HepG2 (cell line): Measurements from ENCODE around the gene MYO1C. TPM values are rescaled to one million over a fixed set of nuclear protein-coding genes. Genes with fewer than 3 reads are reported as not detected.
A peak's percentile ranks its signal among the peaks of the same experiment; 100 is the strongest.

Source experiments
- ATAC-seq: fragments of 200-7000 bp; cut with Tn5 transposase; 3 replicates; pipeline ENCODE4 v1.9.1; 2020; ENCODE audit warnings: mild to moderate bottlenecking, moderate library complexity
- BruUV-seq: library from RNA; stranded (reverse); fragments of 400-500 nt; replicated peaks from 2 replicates; lab custom pipeline; 2021; lab: Mats Ljungman, UMichigan
- CTCF ChIA-PET: fragments of 300-600 bp; formaldehyde crosslinking; extraction: SDS; loops from one replicate; lab custom pipeline; 2021; ENCODE audit warnings: low total read pairs, inconsistent platforms, low intra/inter-chr PET ratio; lab: Yijun Ruan, JAX
- POLR2A ChIA-PET: fragments of 350-600 bp; sonication (Branson Sonifier 250); formaldehyde crosslinking; loops from one replicate; lab custom pipeline; 2020; ENCODE audit warnings: antibody characterized with exemption, inconsistent platforms; lab: Yijun Ruan, JAX
- DNase-seq: peaks from one replicate; pipeline ENCODE4 v3.0.0-alpha.2; 2015; ENCODE audit warnings: low spot score
- FAIRE-seq: peaks from 3 replicates; lab custom pipeline; 2011; peaks lifted over from hg19 to GRCh38; lab: Jason Lieb, UNC
- H2AFZ ChIP-seq: one replicate; pipeline ENCODE4 v1.6.1; 2011; ENCODE audit warnings: low read length, inconsistent platforms
- H3K27ac ChIP-seq: fragments of 300-600 bp; 3 replicates; pipeline ENCODE4 v1.8.0; 2011; ENCODE audit warnings: mixed run types, mild to moderate bottlenecking, mixed read lengths, low read length, inconsistent platforms; ENCODE audit not compliant: insufficient read depth; ENCODE audit errors: extremely low read length
- H3K27me3 ChIP-seq, 2 experiments: fragments of 200-600 bp in 1 of 2; 2 replicates in 1 of 2; 3 replicates in 1 of 2; pipeline versions ENCODE4 v1.6.0 to v1.8.0; 2011; ENCODE audit warnings: low read length in 2 of 2, mild to moderate bottlenecking in 2 of 2, moderate library complexity in 2 of 2, inconsistent platforms in 1 of 2; ENCODE audit not compliant: insufficient read depth in 2 of 2, control insufficient read depth in 1 of 2
- H3K36me3 ChIP-seq, 2 experiments: fragments of 200-600 bp in 1 of 2; replicated peaks in 1 of 2; 2 replicates in 1 of 2; 3 replicates in 1 of 2; pipeline versions ENCODE4 v1.5.1 to v1.8.0; 2011; ENCODE audit warnings: low read length in 2 of 2, inconsistent platforms in 1 of 2; ENCODE audit not compliant: insufficient read depth in 2 of 2, control insufficient read depth in 1 of 2
- H3K4me1 ChIP-seq: 2 replicates; pipeline ENCODE4 v1.5.1; 2012; ENCODE audit warnings: low read length, inconsistent platforms; ENCODE audit not compliant: insufficient read depth
- H3K4me2 ChIP-seq: 2 replicates; pipeline ENCODE4 v1.6.0; 2011; ENCODE audit warnings: low read depth, low read length, inconsistent platforms
- H3K4me3 ChIP-seq, 3 experiments: fragments of 200-600 bp in 1 of 3; sonication (generic), shearing (Covaris generic) in 1 of 3; replicated peaks in 1 of 3; 2 replicates each; pipeline ENCODE4 v1.5.1; 2011 to 2016; ENCODE audit warnings: low read length in 3 of 3, inconsistent platforms in 2 of 3, low read depth in 2 of 3, mild to moderate bottlenecking in 2 of 3, control low read depth in 1 of 3, mixed read lengths in 1 of 3; ENCODE audit not compliant: insufficient read depth in 1 of 3
- H3K79me2 ChIP-seq: one replicate; pipeline ENCODE4 v1.6.1; 2011; ENCODE audit warnings: low read length, inconsistent platforms; ENCODE audit not compliant: insufficient read depth
- H3K9ac ChIP-seq: 2 replicates; pipeline ENCODE4 v1.6.0; 2011; ENCODE audit warnings: mild to moderate bottlenecking, low read depth, low read length, inconsistent platforms; ENCODE audit not compliant: insufficient read depth
- H3K9me3 ChIP-seq: 2 replicates; pipeline ENCODE4 v1.5.1; 2012; ENCODE audit warnings: mild to moderate bottlenecking, low read length
- H4K20me1 ChIP-seq: 2 replicates; pipeline ENCODE4 v1.6.0; 2011; ENCODE audit warnings: inconsistent platforms, mild to moderate bottlenecking, low read length, moderate library complexity; ENCODE audit not compliant: insufficient read depth
- CHCHD3 ChIP-seq: sonication (generic); formaldehyde crosslinking; IDR thresholded peaks from 2 replicates; pipeline ENCODE4 v1.8.0; 2022; ENCODE audit warnings: mild to moderate bottlenecking, missing genetic modification reagents, moderate library complexity
- CREM ChIP-seq, 2 experiments: sonication (generic) in 1 of 2; formaldehyde crosslinking in 1 of 2; IDR thresholded peaks; 2 replicates each; pipeline versions ENCODE4 v1.4.0 to v1.6.1; 2016 to 2020; ENCODE audit warnings: antibody characterized with exemption in 1 of 2, mild to moderate bottlenecking in 1 of 2, missing genetic modification reagents in 1 of 2
- DPF2 ChIP-seq: sonication (generic); formaldehyde crosslinking; IDR thresholded peaks from 2 replicates; pipeline ENCODE4 v1.4.0; 2020; ENCODE audit warnings: mild to moderate bottlenecking, low read depth, missing genetic modification reagents, borderline replicate concordance
- HNRNPLL ChIP-seq: fragments of 200-400 bp; formaldehyde crosslinking; IDR thresholded peaks from 2 replicates; pipeline ENCODE4 v1.6.1; 2017; ENCODE audit warnings: mild to moderate bottlenecking, low read depth, low read length; ENCODE audit not compliant: poor library complexity, severe bottlenecking
- MTA1 ChIP-seq: sonication (generic); formaldehyde crosslinking; IDR thresholded peaks from 2 replicates; pipeline ENCODE4 v1.4.0; 2020; ENCODE audit warnings: missing genetic modification reagents, mild to moderate bottlenecking, borderline replicate concordance
- POLR2G ChIP-seq: fragments of 200-400 bp; formaldehyde crosslinking; IDR thresholded peaks from 2 replicates; pipeline ENCODE4 v1.6.1; 2018; ENCODE audit warnings: mild to moderate bottlenecking, low read depth, low read length, moderate library complexity
- XRCC5 ChIP-seq: fragments of 200-400 bp; formaldehyde crosslinking; optimal IDR thresholded peaks from 2 replicates; pipeline ENCODE3; 2017; ENCODE audit warnings: mild to moderate bottlenecking, low read length
- ZFP36L1 ChIP-seq: sonication (generic); formaldehyde crosslinking; IDR thresholded peaks from 2 replicates; pipeline ENCODE4 v1.8.0; 2022; ENCODE audit warnings: mild to moderate bottlenecking, missing genetic modification reagents, moderate library complexity
- ZFP36L2 ChIP-seq: sonication (generic); formaldehyde crosslinking; IDR thresholded peaks from 2 replicates; pipeline ENCODE4 v1.4.0; 2020; ENCODE audit warnings: missing genetic modification reagents
- ZNF274 ChIP-seq: sonication (generic); formaldehyde crosslinking; IDR thresholded peaks from 2 replicates; pipeline ENCODE4 v1.5.1; 2020; ENCODE audit warnings: mild to moderate bottlenecking, missing genetic modification reagents
- ZNF605 ChIP-seq: sonication (generic); formaldehyde crosslinking; IDR thresholded peaks from 2 replicates; pipeline ENCODE4 v1.8.0; 2022; ENCODE audit warnings: mild to moderate bottlenecking, missing genetic modification reagents
- ZNF788 ChIP-seq: sonication (generic); formaldehyde crosslinking; IDR thresholded peaks from 2 replicates; pipeline ENCODE4 v1.5.0; 2020; ENCODE audit warnings: mild to moderate bottlenecking, missing genetic modification reagents, borderline replicate concordance
- ZSCAN25 ChIP-seq: sonication (generic); formaldehyde crosslinking; IDR thresholded peaks from 2 replicates; pipeline ENCODE4 v1.8.0; 2022; ENCODE audit warnings: mild to moderate bottlenecking, missing genetic modification reagents
- WGBS: methylation state at CpG from one replicate; pipeline ENCODE4 v1.1.6; 2017; ENCODE audit warnings: low lambda C conversion rate; 5-methylcytosine and 5-hydroxymethylcytosine counted together
- in situ Hi-C: cut with HindIII; loops from 2 replicates; pipeline ENCODE4 v1.10.0; 2017; ENCODE audit warnings: low pct_unique_long_range_greater_than_20kb; ENCODE audit not compliant: extremely low pct_ligation_motif_present
- intact Hi-C: fragments of 100-400 bp; cut with micrococcal nuclease; formaldehyde crosslinking; loops from one replicate; pipeline ENCODE4 v1.10.0; 2022; ENCODE audit not compliant: unreplicated experiment
- polyA plus RNA-seq, 8 experiments: library from polyadenylated mRNA; depleted of rRNA in 3 of 8; stranded (reverse) in 7 of 8; unstranded in 1 of 8; fragments of >200 nt; fragmentation: Illumina TruSeq in 4 of 8; extraction: Trizol in 4 of 8; gene quantifications; 2 replicates each; pipeline versions ENCODE4 v1.2.1 to v1.2.3, GENCODE V29; 2011 to 2016; ENCODE audit warnings: low read depth in 4 of 8, missing spikeins in 1 of 8, mixed read lengths in 1 of 8; ENCODE audit not compliant: insufficient read depth in 1 of 8
- total RNA-seq, 5 experiments: library from RNA; depleted of rRNA; stranded (reverse); fragments of >200 nt; fragmentation: Illumina TruSeq; extraction: Trizol; gene quantifications; 2 replicates each; pipeline ENCODE4 v1.2.3, GENCODE V29; 2016; ENCODE audit warnings: low read depth in 1 of 5
- TF ChIP-seq, protein P1 (sequence below): sonication (generic); formaldehyde crosslinking; IDR thresholded peaks from 2 replicates; pipeline ENCODE4 v1.8.1; 2023; ENCODE audit warnings: mild to moderate bottlenecking, missing genetic modification reagents, borderline replicate concordance
- TF ChIP-seq, protein P2 (sequence below): sonication (generic); formaldehyde crosslinking; IDR thresholded peaks from 2 replicates; pipeline ENCODE4 v1.4.0; 2020; ENCODE audit warnings: missing genetic modification reagents
- TF ChIP-seq, protein P3 (sequence below): sonication (generic); formaldehyde crosslinking; IDR thresholded peaks from 2 replicates; pipeline ENCODE4 v1.4.0; 2020; ENCODE audit warnings: missing genetic modification reagents
- TF ChIP-seq, protein P4 (sequence below): sonication (generic); formaldehyde crosslinking; IDR thresholded peaks from 2 replicates; pipeline ENCODE4 v1.8.1; 2023; ENCODE audit warnings: missing genetic modification reagents, mild to moderate bottlenecking, borderline replicate concordance

MYO1C gene
- total and polyA plus RNA-seq, 2 of the 13 experiments (the other 11 are each of a cell fraction or from before 2014, with no cell fraction given): 22.7 to 40.8 TPM

DNA sequence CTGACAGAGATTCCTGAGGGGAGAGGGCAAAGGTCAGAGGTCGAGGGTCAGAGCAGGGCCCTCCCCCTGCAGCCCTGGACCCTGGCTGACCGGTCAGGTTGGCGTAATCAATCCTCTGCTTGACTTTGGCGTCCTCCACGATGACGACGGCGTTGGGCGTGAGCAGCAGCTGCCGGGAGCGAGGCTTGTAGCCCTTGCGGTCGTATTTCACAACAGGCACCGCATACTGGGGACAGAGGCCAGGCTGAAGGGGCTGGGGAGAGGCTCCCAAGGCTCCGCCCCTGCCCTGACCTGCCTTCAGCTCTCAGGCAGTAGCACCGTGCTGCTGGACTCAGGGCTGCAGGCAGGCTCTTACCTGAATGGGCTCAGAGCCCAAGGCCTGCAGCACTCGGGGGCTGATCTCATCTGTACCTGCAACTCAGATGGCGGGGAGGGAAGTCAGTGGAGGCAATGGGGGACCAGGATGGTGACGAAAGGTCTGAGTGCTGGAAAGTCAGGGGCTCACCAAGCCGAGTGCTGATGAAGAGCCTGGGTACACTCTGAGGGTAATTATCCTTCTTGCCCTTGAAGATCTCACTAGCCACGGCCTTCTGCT is 24.5 kb downstream of the MYO1C start:
- H4K20me1 ChIP-seq: no peaks in the 10 kb centered on the region; the same call in 1 of the 2 replicates
- peak overlapping the region in 1 of 3 experiments; percentile 44; a peak in 1 of 6 replicates for H3K4me3 ChIP-seq
- H3K36me3 ChIP-seq: peaks cover 9 to 17% of the 10 kb centered on the region in 2 experiments; a peak in 3 of 5 replicates
- peak; percentile 92 for DNase-seq
- H3K9me3 ChIP-seq: no peaks in the 10 kb centered on the region
- no peak overlapping the region for H2AFZ ChIP-seq
- no peaks in the 10 kb centered on the region for H3K27me3 ChIP-seq
- peaks cover 19% of the 10 kb centered on the region for H3K4me1 ChIP-seq
- ATAC-seq: peak; percentile 98
- intact Hi-C loops: loop anchor here (1.0 kb wide), 1 partner anchor 11 kb away; no protein-coding TSS in a partner anchor
- POLR2A ChIA-PET: interaction anchor here (0.7 to 1.9 kb wide), 8 partner anchors 9 to 49 kb away, joined by 3 to 17 read pairs (median 4); partner anchors contain the start of genes CRK, INPP5K and MYO1C
- CTCF ChIA-PET: no interaction called here
- no peak overlapping the region for H3K9ac ChIP-seq
- no TSS peak for BruUV-seq
- peak; percentile 97 for FAIRE-seq
- H3K79me2 ChIP-seq: no peaks in the 10 kb centered on the region
- in situ Hi-C loops: no loop called here
- H3K27ac ChIP-seq: peak overlapping the region; percentile 70
- 29% methylated on average over 6 of the region's 21 CpGs for WGBS
- H3K4me2 ChIP-seq: peak overlapping the region; percentile 67
- TF ChIP-seq DPF2 (CRISPR knock-in tag): no peak; the same call in 1 of the 2 replicates
- no peak for TF ChIP-seq ZFP36L2
- peak; percentile 85; the same call in 1 of the 2 replicates for TF ChIP-seq ZNF274 (CRISPR knock-in tag)
- peak; percentile 65 for TF ChIP-seq HNRNPLL
- peak; percentile 59 for TF ChIP-seq XRCC5
- TF ChIP-seq, protein P1, sequence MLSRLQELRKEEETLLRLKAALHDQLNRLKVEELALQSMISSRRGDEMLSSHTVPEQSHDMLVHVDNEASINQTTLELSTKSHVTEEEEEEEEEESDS (CRISPR knock-in tag): no peak
- TF ChIP-seq, protein P2, sequence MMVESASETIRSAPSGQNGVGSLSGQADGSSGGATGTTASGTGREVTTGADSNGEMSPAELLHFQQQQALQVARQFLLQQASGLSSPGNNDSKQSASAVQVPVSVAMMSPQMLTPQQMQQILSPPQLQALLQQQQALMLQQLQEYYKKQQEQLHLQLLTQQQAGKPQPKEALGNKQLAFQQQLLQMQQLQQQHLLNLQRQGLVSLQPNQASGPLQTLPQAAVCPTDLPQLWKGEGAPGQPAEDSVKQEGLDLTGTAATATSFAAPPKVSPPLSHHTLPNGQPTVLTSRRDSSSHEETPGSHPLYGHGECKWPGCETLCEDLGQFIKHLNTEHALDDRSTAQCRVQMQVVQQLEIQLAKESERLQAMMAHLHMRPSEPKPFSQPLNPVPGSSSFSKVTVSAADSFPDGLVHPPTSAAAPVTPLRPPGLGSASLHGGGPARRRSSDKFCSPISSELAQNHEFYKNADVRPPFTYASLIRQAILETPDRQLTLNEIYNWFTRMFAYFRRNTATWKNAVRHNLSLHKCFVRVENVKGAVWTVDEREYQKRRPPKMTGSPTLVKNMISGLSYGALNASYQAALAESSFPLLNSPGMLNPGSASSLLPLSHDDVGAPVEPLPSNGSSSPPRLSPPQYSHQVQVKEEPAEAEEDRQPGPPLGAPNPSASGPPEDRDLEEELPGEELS (CRISPR knock-in tag): peak; percentile 63
- 0 out of 2 replicates have a peak, but pooled peaks have one; percentile 24 for TF ChIP-seq ZNF605
- peak; percentile 85 for TF ChIP-seq ZFP36L1
- TF ChIP-seq, protein P3, sequence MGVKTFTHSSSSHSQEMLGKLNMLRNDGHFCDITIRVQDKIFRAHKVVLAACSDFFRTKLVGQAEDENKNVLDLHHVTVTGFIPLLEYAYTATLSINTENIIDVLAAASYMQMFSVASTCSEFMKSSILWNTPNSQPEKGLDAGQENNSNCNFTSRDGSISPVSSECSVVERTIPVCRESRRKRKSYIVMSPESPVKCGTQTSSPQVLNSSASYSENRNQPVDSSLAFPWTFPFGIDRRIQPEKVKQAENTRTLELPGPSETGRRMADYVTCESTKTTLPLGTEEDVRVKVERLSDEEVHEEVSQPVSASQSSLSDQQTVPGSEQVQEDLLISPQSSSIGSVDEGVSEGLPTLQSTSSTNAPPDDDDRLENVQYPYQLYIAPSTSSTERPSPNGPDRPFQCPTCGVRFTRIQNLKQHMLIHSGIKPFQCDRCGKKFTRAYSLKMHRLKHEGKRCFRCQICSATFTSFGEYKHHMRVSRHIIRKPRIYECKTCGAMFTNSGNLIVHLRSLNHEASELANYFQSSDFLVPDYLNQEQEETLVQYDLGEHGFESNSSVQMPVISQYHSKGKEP (CRISPR knock-in tag): no peak
- peak; percentile 96 for TF ChIP-seq MTA1 (CRISPR knock-in tag)
- peak; percentile 53; the same call in 1 of the 2 replicates for TF ChIP-seq ZNF788 (CRISPR knock-in tag)
- TF ChIP-seq POLR2G: no peak
- TF ChIP-seq, protein P4, sequence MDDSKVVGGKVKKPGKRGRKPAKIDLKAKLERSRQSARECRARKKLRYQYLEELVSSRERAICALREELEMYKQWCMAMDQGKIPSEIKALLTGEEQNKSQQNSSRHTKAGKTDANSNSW: no peak
- peak; percentile 67 for TF ChIP-seq CREM (IDR thresholded peaks at IDR 0.05)
- no peak for TF ChIP-seq CREM (CRISPR knock-in tag; IDR thresholded peaks at IDR 0.05)
- TF ChIP-seq CHCHD3 (CRISPR knock-in tag): 0 out of 2 replicates have a peak, but pooled peaks have one; percentile 25
- TF ChIP-seq ZSCAN25: peak; percentile 75
